NOMO-1 (cell line): ENCODE measurements around the gene DIPK1A.

Experiments used
- DNase-seq, 2 experiments: peaks; one replicate each; lab custom pipeline; 2025; ENCODE audit not compliant: unreplicated experiment in 2 of 2; lab: John Stamatoyannopoulos, UW

Gene DIPK1A

DNA sequence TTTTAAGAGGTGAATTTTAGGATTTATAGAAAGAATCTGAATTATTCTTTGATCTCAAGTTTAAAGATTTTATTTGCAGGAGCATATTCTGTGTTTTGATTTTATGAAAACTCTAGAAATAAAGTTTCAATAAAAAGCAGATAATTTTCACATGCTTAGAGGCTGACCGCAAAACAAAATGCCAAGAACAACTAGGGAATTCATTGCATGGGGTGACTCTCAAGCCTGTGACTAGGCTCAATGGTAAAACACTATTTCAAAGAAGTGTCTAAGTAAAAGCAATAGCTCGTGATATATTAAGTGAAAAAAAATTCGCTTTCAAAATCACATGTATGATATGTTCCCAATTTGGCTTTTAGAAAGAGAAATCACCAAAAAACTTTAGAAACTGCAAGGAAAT is 79.9 kb downstream of the DIPK1A start:
- DNase-seq: no peak

DNA sequence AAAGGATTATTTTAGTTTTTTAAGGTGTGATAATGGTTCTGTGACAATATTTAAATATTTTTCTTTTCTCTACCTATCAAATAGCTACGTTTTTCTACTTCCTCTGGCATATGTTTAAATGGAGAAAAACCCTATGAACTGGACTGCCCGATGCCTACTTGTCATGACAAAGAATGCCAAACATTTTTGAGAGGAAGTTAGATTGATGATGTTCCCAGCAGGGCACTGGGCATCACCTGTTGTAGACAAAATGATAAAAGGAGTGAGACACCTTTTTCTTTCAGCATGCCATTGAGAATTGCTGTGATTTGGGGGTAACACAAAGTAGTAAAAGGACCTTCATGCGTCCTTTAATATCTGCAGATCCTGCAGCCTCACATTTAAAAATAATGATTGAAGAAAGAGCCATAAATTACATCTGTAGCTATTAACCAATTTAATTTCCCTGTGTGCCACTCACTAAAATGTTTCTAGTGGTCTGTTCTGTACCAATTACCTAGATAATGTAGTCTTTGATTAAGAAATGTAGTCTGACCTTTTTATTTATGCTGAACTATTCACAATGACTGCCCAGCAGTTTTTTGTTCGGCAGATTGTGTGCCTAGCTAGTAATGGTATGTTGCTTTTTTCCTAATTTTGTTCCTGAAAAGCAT is 81.8 kb downstream of the DIPK1A start:
- no peak for DNase-seq

- no peak for DNase-seq
These were observed 83.5 kb downstream of the DIPK1A start for GRCh38 chr1:92877792-92878191.

DNA sequence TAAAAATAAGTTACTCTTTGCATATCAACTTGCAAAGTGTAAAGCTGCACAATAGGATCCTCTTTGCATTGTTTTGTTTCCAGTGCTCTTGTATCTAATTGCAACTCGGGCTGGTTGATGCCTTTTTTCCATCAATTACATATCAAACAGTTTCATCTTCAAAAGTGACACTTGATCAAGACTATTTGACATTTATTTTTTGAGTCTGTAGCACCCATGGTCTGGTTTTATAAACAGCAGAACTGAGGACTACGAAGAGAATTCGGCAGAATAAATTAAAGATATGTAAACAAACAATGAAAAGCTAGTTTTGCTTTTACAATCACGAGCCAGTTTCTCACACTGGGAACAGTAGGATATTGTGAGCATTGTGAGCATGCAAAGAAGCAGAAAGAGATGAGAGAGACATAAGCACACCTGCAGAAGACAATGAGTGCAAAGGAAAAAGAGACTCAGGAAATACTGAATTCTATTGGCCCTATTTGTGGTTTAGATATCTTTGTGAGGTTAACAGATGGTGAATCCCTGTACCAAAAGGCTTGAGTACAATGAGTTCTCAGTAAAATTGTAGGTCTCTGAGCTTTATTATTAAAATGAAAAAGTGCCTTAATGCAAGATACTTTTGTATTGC is 84.1 kb downstream of the DIPK1A start:
- no peak for DNase-seq

DNA sequence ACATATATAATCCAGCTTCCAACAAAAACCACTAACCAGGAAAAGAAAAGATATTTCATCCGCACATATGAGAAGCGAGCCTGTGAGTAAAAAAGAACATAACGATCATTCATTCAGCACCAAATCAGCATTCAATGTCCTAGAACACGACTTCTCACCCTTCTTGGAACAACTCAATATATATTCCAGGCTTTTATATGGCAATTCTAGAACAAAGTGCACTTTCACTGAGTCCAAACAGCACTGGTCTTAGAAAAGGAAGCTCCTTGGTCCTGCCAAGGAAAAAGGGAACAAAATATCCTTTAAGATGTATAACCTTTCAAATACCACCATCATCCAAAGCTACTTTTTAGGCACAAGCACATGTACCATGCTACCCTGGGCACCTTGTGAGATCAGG is 84.9 kb downstream of the DIPK1A start:
- no peak for DNase-seq

DNA sequence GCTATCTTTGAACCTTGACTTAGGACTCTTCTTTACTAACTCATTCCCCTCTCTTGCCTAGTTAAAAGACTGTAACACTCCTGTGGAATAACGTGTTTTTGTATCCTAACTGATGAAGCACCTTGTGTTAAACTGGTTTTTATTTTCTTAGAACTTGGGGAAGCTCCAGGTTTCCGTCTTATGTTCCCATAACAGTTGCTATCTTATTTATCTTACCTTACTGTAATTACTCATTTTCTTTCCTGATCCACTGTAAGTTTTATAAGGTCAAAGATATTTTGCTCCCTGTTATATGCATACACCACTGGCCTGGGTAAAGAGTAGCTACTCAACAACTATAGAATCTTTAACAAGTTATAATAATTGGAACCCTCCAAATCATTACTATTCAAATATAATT is 86.3 kb downstream of the DIPK1A start:
- DNase-seq: no peak

DNA sequence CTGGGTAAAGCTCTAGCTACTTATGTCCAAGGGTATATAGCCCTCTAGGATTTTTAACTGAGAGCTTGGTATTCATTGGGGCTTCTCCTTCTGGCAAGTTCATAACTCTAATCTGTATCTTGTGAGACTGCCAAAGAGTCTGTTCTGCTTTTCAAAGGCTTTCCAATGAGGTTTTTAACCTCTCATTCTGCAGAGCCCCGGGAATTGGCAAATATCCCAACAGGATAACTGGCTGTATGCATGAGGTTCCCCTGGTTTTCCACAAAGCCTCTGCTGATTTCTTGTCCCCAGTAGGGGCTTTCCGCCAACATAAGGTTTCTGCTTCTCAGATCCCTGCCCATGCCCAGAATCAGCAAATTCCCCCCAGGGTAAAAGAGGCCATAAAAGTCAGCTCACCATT is 88.5 kb downstream of the DIPK1A start:
- no peak for DNase-seq

DNA sequence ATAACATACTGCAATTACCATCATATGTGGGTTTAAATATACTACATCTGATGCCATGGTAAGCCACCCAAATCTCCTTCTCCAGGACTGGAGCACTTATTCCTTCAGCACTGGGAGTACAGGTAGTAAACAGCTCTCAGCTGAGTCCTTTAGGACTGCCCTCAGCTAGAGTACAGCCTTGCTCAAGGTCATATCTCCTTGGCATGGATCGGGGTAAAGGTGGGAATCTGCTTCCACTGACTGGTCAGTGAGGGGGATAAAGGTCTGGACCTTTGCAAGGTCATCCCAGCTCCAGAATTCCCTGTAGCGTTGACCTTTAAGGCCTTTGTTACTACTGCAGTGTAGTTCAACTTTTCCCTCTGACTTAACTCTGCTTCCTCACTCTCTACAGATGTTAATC is 90.7 kb downstream of the DIPK1A start:
- DNase-seq: no peak

GRCh38 chr1:92864131-92864530 is 97.1 kb downstream of the DIPK1A start:
- DNase-seq: peak; percentile 5 to 32

DNA sequence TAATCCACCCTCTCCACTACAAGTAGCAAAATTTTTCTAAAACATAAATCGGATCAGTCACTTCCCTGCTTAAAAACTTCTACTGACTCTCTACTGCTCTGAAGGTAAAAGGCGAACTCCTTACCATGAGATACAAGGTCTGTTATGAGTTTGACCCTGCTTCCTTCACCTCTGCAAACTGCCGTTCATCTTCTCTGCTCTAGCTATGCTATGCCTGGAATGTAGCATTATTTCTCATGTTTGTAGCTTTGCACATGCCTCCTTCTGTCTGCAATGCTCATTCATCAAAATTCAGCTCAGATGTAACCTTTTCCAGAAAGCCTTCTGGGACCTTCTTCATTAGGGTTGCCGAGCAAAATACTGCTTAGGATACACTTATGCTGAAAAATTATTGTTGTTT is 98.7 kb downstream of the DIPK1A start:
- DNase-seq: no peak

GRCh38 chr1:92859400-92860039 is 101.7 kb downstream of the DIPK1A start:
- no peak for DNase-seq

DNA sequence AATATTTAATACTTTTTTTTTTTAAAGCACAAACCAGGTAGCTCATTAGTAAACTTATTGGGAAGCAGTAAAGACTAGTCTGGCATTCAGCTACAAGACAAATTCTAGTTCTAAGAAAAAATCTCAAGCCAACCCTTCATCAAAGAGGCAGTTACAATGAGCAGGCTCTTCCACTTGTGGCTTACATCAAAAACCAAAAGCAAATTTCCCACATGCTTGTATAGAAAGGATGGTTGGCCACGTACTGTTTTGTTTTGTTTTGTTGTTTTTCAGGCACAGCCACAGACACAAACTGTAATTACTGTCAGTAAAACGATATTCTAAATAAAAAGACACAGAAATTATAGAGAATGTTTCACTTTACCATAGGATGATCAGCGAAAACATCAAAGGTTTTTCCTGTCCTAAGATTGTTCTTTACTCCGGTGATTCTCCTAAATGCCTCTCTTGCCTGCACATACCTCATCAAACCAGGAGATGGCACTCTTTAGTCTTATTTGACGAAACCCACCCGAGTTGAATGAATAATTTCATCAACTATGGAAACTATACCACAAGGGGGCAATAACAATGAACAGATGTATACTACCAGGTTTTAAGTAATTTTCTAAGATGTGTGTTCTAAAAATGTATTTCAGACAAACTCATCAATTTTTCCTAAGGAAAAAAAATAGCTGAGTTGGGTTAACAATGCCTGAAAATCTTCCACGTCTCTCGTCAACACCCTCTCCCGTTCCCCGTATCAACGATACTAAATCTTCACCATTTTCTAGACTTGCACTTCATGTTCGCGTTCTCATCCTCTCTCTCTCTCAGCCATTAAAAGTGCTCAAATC is 102.5 kb downstream of the DIPK1A start:
- DNase-seq: peak; percentile 24 to 88

GRCh38 chr1:92857817-92858216 is 103.4 kb downstream of the DIPK1A start:
- DNase-seq: no peak

DNA sequence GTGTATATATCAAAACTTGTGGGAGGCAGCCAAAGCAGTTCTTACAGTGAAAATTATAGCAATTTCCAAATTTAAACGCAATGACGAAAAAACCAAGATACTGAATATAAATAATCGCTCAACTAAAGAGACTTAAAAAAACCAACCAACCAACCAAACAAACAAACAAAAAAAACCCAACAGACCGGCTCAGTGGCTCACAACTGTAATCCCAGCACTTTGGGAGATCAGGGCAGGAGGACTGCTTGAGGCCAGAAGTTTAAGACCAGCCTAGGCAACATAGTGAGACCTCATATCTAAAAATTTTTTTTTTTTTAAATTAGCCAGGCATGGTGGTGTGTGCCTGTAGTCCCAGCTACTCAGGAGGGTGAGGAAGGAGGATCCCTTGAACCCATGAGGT is 106.0 kb downstream of the DIPK1A start:
- no peak for DNase-seq

- DNase-seq: no peak
These were observed 107.0 kb downstream of the DIPK1A start for GRCh38 chr1:92854101-92854785.

DNA sequence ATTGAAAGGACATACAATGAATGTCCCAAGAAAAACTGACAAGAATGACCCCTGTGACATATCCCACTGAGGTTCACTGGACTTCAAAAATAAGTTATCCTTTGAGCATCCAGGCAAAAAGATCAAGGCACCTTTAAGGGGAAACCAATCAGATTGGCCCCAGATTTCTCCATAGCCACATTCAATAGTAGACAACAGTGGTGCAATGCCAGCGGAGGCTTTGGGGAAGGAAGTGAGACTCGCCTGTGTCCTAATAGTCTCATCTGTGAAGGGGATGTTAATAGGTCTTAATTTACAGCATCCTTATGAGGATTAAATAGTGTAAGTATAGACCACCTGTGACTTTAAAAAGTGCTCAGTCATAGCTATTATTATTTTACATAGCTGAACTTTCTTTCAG is 108.0 kb downstream of the DIPK1A start:
- peak; percentile 83 to 95 for DNase-seq

DNA sequence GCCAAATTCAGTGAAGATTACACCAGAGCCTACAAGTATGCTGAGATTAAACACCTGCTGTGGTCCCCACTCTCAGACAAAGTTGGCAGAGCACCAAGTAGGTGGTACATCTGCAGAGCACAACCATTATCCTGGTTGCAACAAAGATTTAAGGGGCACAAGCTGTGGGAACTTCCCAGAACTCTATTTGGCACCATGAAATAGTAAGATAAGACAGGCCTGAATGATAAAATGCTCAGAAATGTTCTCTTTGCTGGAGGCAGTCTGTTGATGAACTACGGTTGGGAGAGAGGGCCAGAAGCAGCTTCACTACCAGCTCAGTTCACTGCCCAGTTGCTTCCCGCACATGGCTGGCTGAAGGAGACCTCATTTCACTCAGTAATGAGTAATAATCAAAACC is 109.5 kb downstream of the DIPK1A start:
- no peak for DNase-seq

- DNase-seq: no peak
These were observed 111.2 kb downstream of the DIPK1A start for GRCh38 chr1:92850019-92850418.

GRCh38 chr1:92848201-92848600 is 113.1 kb downstream of the DIPK1A start:
- DNase-seq: no peak

GRCh38 chr1:92845908-92846307 is 115.4 kb downstream of the DIPK1A start:
- no peak for DNase-seq

GRCh38 chr1:92844439-92844838 is 116.8 kb downstream of the DIPK1A start:
- DNase-seq: no peak
